Measurements from ENCODE around the gene CDK11B. TPM values are rescaled to one million over a fixed set of nuclear protein-coding genes. Genes with fewer than 3 reads are reported as not detected.
"Not testable (repeated sequence)": the region's sequence is repeated elsewhere in the genome, so short reads cannot be mapped to it uniquely, and the experiment has no call there.

The CDK11B gene
- total RNA-seq, 1 donor from 2014 or later: 12.6 TPM

GRCh38 chr1:1664941-1665814 is 6.4 kb upstream of the CDK11B start:
- TF ChIP-seq, protein P1, sequence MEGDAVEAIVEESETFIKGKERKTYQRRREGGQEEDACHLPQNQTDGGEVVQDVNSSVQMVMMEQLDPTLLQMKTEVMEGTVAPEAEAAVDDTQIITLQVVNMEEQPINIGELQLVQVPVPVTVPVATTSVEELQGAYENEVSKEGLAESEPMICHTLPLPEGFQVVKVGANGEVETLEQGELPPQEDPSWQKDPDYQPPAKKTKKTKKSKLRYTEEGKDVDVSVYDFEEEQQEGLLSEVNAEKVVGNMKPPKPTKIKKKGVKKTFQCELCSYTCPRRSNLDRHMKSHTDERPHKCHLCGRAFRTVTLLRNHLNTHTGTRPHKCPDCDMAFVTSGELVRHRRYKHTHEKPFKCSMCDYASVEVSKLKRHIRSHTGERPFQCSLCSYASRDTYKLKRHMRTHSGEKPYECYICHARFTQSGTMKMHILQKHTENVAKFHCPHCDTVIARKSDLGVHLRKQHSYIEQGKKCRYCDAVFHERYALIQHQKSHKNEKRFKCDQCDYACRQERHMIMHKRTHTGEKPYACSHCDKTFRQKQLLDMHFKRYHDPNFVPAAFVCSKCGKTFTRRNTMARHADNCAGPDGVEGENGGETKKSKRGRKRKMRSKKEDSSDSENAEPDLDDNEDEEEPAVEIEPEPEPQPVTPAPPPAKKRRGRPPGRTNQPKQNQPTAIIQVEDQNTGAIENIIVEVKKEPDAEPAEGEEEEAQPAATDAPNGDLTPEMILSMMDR (IDR thresholded peaks at IDR 0.05): no peak
- TF ChIP-seq EZH2 (IDR thresholded peaks at IDR 0.05) (no peak), EZH2phosphoT487 (IDR thresholded peaks at IDR 0.05) (no peak)
- Mint-ChIP-seq H3K9me3 (no peaks in the 10 kb centered on the region), H3K36me3 (peaks cover 3% of the 10 kb centered on the region), H3K4me3 (no peak overlapping the region), H3K27ac (no peak overlapping the region), H3K4me1 (no peaks in the 10 kb centered on the region), H3K27me3 (ENCODE audit: insufficient read depth, low read depth) (no peaks in the 10 kb centered on the region)
- H4K20me1 ChIP-seq (ENCODE audit: low read depth): no peaks in the 10 kb centered on the region
- no peak overlapping the region for H3K27ac ChIP-seq
- peaks cover 9% of the 10 kb centered on the region for H3F3A ChIP-seq (ENCODE audit: low read depth)
- no peaks in the 10 kb centered on the region for H3K36me3 ChIP-seq
- no peaks in the 10 kb centered on the region for H3K4me1 ChIP-seq
- no peaks in the 10 kb centered on the region for H3K9me3 ChIP-seq (ENCODE audit: low read depth)
- no peak overlapping the region for H2AFZ ChIP-seq (replicated peaks)
- H3K79me2 ChIP-seq (ENCODE audit: low read depth): no peaks in the 10 kb centered on the region
- no peaks in the 10 kb centered on the region for H3K27me3 ChIP-seq
- no peak overlapping the region for H3K4me2 ChIP-seq
- no peak overlapping the region for H3K9ac ChIP-seq
- no peak overlapping the region for H3K4me3 ChIP-seq
- no peak for DNase-seq (ENCODE audit: low spot score)

- H3K36me3 Mint-ChIP-seq; H3K4me1 ChIP-seq; H3K9me3 ChIP-seq (ENCODE audit: low read depth); H3K4me2 ChIP-seq; H3K27ac Mint-ChIP-seq; H3K4me1 Mint-ChIP-seq; H3K4me3 ChIP-seq; H3K36me3 ChIP-seq; H4K20me1 ChIP-seq (ENCODE audit: low read depth); H3K4me3 Mint-ChIP-seq; DNase-seq (ENCODE audit: low spot score); H3K27me3 ChIP-seq; H3K9me3 Mint-ChIP-seq; H3K9ac ChIP-seq; H3K27me3 Mint-ChIP-seq (ENCODE audit: insufficient read depth, low read depth); H3K79me2 ChIP-seq (ENCODE audit: low read depth); H2AFZ ChIP-seq (replicated peaks); H3K27ac ChIP-seq: not testable (repeated sequence)
- H3F3A ChIP-seq (ENCODE audit: low read depth): peaks cover 14% of the 10 kb centered on the region
Measured at GRCh38 chr1:1664318-1664717, 5.5 kb upstream of the CDK11B start.

GRCh38 chr1:1662830-1663560 is 4.2 kb upstream of the CDK11B start:
- not testable (repeated sequence) for H3K36me3 ChIP-seq; H3K9me3 ChIP-seq (ENCODE audit: low read depth); H3K36me3 Mint-ChIP-seq; H3K27me3 ChIP-seq; H2AFZ ChIP-seq (replicated peaks); H3K4me1 Mint-ChIP-seq; H3K79me2 ChIP-seq (ENCODE audit: low read depth); H3K27ac Mint-ChIP-seq; H3K4me3 Mint-ChIP-seq; H3K9ac ChIP-seq; H3K9me3 Mint-ChIP-seq; H3K27ac ChIP-seq; H3K4me1 ChIP-seq; H3K4me3 ChIP-seq; H3K27me3 Mint-ChIP-seq (ENCODE audit: insufficient read depth, low read depth); H3K4me2 ChIP-seq; H4K20me1 ChIP-seq (ENCODE audit: low read depth); DNase-seq (ENCODE audit: low spot score)
- peaks cover 18% of the 10 kb centered on the region for H3F3A ChIP-seq (ENCODE audit: low read depth)

DNA sequence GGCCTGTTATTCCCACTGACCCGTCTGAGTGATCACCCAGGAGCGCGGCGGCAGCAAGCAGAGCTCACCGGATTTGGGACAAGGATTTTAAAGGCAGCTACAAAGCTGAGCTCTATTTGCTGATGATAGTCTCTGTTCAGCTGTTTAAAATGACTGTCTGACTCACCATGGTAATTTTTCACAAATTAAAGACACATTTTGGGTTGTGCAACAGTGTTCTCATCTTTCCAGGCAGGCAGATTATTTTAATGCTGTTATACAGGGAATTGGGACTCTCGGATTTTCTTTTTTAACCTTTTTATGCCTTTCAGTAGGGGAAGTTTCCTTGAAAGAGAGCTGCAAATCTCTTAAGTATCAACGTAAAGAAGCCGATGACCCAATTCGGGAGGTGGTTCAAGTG is 3.6 kb upstream of the CDK11B start:
- not testable (repeated sequence) for H3K36me3 ChIP-seq; H3K9ac ChIP-seq; H3K4me2 ChIP-seq; H3K79me2 ChIP-seq (ENCODE audit: low read depth); H3K27me3 Mint-ChIP-seq (ENCODE audit: insufficient read depth, low read depth); H3K9me3 Mint-ChIP-seq; H3K4me1 ChIP-seq; H2AFZ ChIP-seq (replicated peaks); H3K4me3 ChIP-seq; H4K20me1 ChIP-seq (ENCODE audit: low read depth); H3K9me3 ChIP-seq (ENCODE audit: low read depth); DNase-seq (ENCODE audit: low spot score); H3K27ac ChIP-seq; H3K36me3 Mint-ChIP-seq; H3K27me3 ChIP-seq; H3K4me3 Mint-ChIP-seq; H3K27ac Mint-ChIP-seq; H3K4me1 Mint-ChIP-seq
- H3F3A ChIP-seq (ENCODE audit: low read depth): peaks cover 18% of the 10 kb centered on the region

GRCh38 chr1:1648265-1648664 is 10.5 kb downstream of the CDK11B start:
- not testable (repeated sequence) for H3K27me3 ChIP-seq; H3K4me1 Mint-ChIP-seq; H3K9me3 Mint-ChIP-seq; H3K27ac ChIP-seq; H3K4me3 Mint-ChIP-seq; H3K9ac ChIP-seq; H3K79me2 ChIP-seq (ENCODE audit: low read depth); H3K27ac Mint-ChIP-seq; H3K9me3 ChIP-seq (ENCODE audit: low read depth); H3K4me3 ChIP-seq; H3K4me1 ChIP-seq; H3K27me3 Mint-ChIP-seq (ENCODE audit: insufficient read depth, low read depth); H2AFZ ChIP-seq (replicated peaks); H3F3A ChIP-seq (ENCODE audit: low read depth); H3K4me2 ChIP-seq; H3K36me3 ChIP-seq; DNase-seq (ENCODE audit: low spot score); H4K20me1 ChIP-seq (ENCODE audit: low read depth)
- peaks cover 32% of the 10 kb centered on the region for H3K36me3 Mint-ChIP-seq

- not testable (repeated sequence) for H3K27ac ChIP-seq; H3K4me3 Mint-ChIP-seq; H3K36me3 ChIP-seq; H3K4me1 Mint-ChIP-seq; H3K4me2 ChIP-seq; H3K27ac Mint-ChIP-seq; H3K27me3 Mint-ChIP-seq (ENCODE audit: insufficient read depth, low read depth); H3F3A ChIP-seq (ENCODE audit: low read depth); H3K4me3 ChIP-seq; H3K79me2 ChIP-seq (ENCODE audit: low read depth); H2AFZ ChIP-seq (replicated peaks); DNase-seq (ENCODE audit: low spot score); H3K9me3 ChIP-seq (ENCODE audit: low read depth); H3K4me1 ChIP-seq; H3K9ac ChIP-seq; H4K20me1 ChIP-seq (ENCODE audit: low read depth); H3K9me3 Mint-ChIP-seq; H3K27me3 ChIP-seq
- H3K36me3 Mint-ChIP-seq: peaks cover 31% of the 10 kb centered on the region
Measured at GRCh38 chr1:1647567-1648241, 11.1 kb downstream of the CDK11B start.

GRCh38 chr1:1646326-1646725 is 12.5 kb downstream of the CDK11B start:
- H3K27me3 Mint-ChIP-seq (ENCODE audit: insufficient read depth, low read depth); H2AFZ ChIP-seq (replicated peaks); H3K4me2 ChIP-seq; H3K79me2 ChIP-seq (ENCODE audit: low read depth); H3K4me1 Mint-ChIP-seq; H3K36me3 ChIP-seq; H3K4me1 ChIP-seq; H4K20me1 ChIP-seq (ENCODE audit: low read depth); H3K27ac Mint-ChIP-seq; H3K4me3 Mint-ChIP-seq; H3K9ac ChIP-seq; DNase-seq (ENCODE audit: low spot score); H3K4me3 ChIP-seq; H3K27me3 ChIP-seq; H3K27ac ChIP-seq; H3F3A ChIP-seq (ENCODE audit: low read depth); H3K9me3 Mint-ChIP-seq; H3K9me3 ChIP-seq (ENCODE audit: low read depth): not testable (repeated sequence)
- H3K36me3 Mint-ChIP-seq: peaks cover 24% of the 10 kb centered on the region
